ENCODE results near the gene SH2D1B.
A peak's percentile ranks its signal among the peaks of the same experiment; 100 is the strongest.

Gene SH2D1B

GRCh38 chr1:162390396-162391185 is 21.3 kb downstream of the SH2D1B start:
- no peak for TF ChIP-seq CTCF (IDR thresholded peaks at IDR 0.05; ENCODE audit: low read depth, low read length)
- DNase-seq (ENCODE audit: low read depth, low spot score) = no peak
- H3K4me3 ChIP-seq (ENCODE audit: low read depth, low read length) = no peak overlapping the region
- in situ Hi-C loops (cut with HindIII; ENCODE audit: low sequenced_read_pairs) = no loop called here

GRCh38 chr1:162389971-162390370 is 22.0 kb downstream of the SH2D1B start:
- no peak overlapping the region for H3K4me3 ChIP-seq (ENCODE audit: low read depth, low read length)
- no peak for DNase-seq (ENCODE audit: low read depth, low spot score)
- TF ChIP-seq CTCF (IDR thresholded peaks at IDR 0.05; ENCODE audit: low read depth, low read length) = no peak
- in situ Hi-C loops (cut with HindIII; ENCODE audit: low sequenced_read_pairs) = no loop called here

- TF ChIP-seq CTCF (IDR thresholded peaks at IDR 0.05; ENCODE audit: low read depth, low read length) = no peak
- no peak overlapping the region for H3K4me3 ChIP-seq (ENCODE audit: low read depth, low read length)
- DNase-seq (ENCODE audit: low read depth, low spot score) = peak; percentile 64
- in situ Hi-C loops (cut with HindIII; ENCODE audit: low sequenced_read_pairs) = no loop called here
These were observed 22.7 kb downstream of the SH2D1B start for GRCh38 chr1:162389021-162389818.

- no peak overlapping the region for H3K4me3 ChIP-seq (ENCODE audit: low read depth, low read length)
- DNase-seq (ENCODE audit: low read depth, low spot score) = no peak
- no peak for TF ChIP-seq CTCF (IDR thresholded peaks at IDR 0.05; ENCODE audit: low read depth, low read length)
- in situ Hi-C loops (cut with HindIII; ENCODE audit: low sequenced_read_pairs) = no loop called here
These were observed 23.3 kb downstream of the SH2D1B start for GRCh38 chr1:162388615-162389014.

GRCh38 chr1:162388083-162388594 is 23.8 kb downstream of the SH2D1B start:
- no peak overlapping the region for H3K4me3 ChIP-seq (ENCODE audit: low read depth, low read length)
- TF ChIP-seq CTCF (IDR thresholded peaks at IDR 0.05; ENCODE audit: low read depth, low read length) = no peak
- in situ Hi-C loops (cut with HindIII; ENCODE audit: low sequenced_read_pairs) = no loop called here
- DNase-seq (ENCODE audit: low read depth, low spot score) = no peak

- DNase-seq (ENCODE audit: low read depth, low spot score) = no peak
- in situ Hi-C loops (cut with HindIII; ENCODE audit: low sequenced_read_pairs) = no loop called here
- no peak for TF ChIP-seq CTCF (IDR thresholded peaks at IDR 0.05; ENCODE audit: low read depth, low read length)
- no peak overlapping the region for H3K4me3 ChIP-seq (ENCODE audit: low read depth, low read length)
These were observed 24.5 kb downstream of the SH2D1B start for GRCh38 chr1:162387226-162388082.

All from astrocyte of the spinal cord (primary cell).